ENCODE data around the gene KRTAP10-9. TPM values are rescaled to one million over a fixed set of nuclear protein-coding genes. Genes with fewer than 3 reads are reported as not detected.

Gene KRTAP10-9
- total and polyA plus RNA-seq, 5 donors = not detected

DNA sequence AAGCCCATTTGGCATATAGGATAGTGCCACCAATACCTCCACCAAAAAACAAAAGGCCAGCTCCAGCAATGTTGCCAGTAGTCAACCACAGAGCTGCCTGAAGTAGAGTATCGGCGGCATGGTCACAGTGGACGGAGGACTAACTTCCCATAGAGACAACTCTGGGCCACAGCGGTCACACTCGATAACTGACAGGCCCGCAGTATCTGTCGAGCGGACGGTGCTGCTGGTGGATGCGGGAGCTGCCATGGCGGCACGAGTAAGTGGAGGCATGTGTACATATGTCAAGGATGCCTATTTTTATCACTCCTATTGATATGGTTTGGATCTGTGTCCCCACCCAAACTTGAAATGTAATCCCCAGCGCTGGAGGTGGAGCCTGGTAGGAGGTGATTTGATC is 51.0 kb downstream of the KRTAP10-9 start:
- Histone ChIP-seq H3K4me1 (ENCODE audit: control insufficient read depth, insufficient read depth, low read length) (no peaks in the 10 kb centered on the region), H3K9me3 (ENCODE audit: control insufficient read depth, low read length) (no peaks in the 10 kb centered on the region), H3K4me3 (ENCODE audit: low read length) (no peak overlapping the region), H3K27ac (ENCODE audit: low read length) (no peak overlapping the region), H3K27me3 (ENCODE audit: control insufficient read depth, insufficient read depth) (peaks cover 2% of the 10 kb centered on the region)
- DNase-seq (no peak), ATAC-seq (no peak)
- intact Hi-C loops (cut with DNase I) = no loop called here
- WGBS = 88% methylated on average over 13 of the region's 13 CpGs

Other genes starting within 250 kb of the KRTAP10-9 start
- gene LRRC3, start 171.6 kb upstream of the KRTAP10-9 start, total RNA-seq = 1 to 10 TPM in 3 of 4 donors, under 1 TPM in 1; 0.89 to 1.1 (median 1.0) TPM
- gene LRRC3, start 171.6 kb upstream of the KRTAP10-9 start, polyA plus RNA-seq = 0.93 TPM
- not detected for gene KRTAP10-1, start 86.9 kb upstream of the KRTAP10-9 start, total RNA-seq
- not detected for gene KRTAP10-1, start 86.9 kb upstream of the KRTAP10-9 start, polyA plus RNA-seq
- not detected for gene KRTAP10-2, start 75.6 kb upstream of the KRTAP10-9 start, total RNA-seq
- 0.11 TPM for gene KRTAP10-2, start 75.6 kb upstream of the KRTAP10-9 start, polyA plus RNA-seq
- not detected for gene KRTAP10-3, start 68.3 kb upstream of the KRTAP10-9 start, total RNA-seq
- not detected for gene KRTAP10-3, start 68.3 kb upstream of the KRTAP10-9 start, polyA plus RNA-seq
- gene KRTAP10-4, start 53.4 kb upstream of the KRTAP10-9 start, total RNA-seq = not detected
- gene KRTAP10-4, start 53.4 kb upstream of the KRTAP10-9 start, polyA plus RNA-seq = not detected
- not detected for gene KRTAP10-5, start 46.5 kb upstream of the KRTAP10-9 start, total RNA-seq
- not detected for gene KRTAP10-5, start 46.5 kb upstream of the KRTAP10-9 start, polyA plus RNA-seq
- gene KRTAP10-6, start 34.6 kb upstream of the KRTAP10-9 start, total RNA-seq = not detected
- not detected for gene KRTAP10-6, start 34.6 kb upstream of the KRTAP10-9 start, polyA plus RNA-seq
- not detected for gene KRTAP10-7, start 26.5 kb upstream of the KRTAP10-9 start, total RNA-seq
- gene KRTAP10-7, start 26.5 kb upstream of the KRTAP10-9 start, polyA plus RNA-seq = not detected
- not detected for gene KRTAP10-8, start 15.0 kb upstream of the KRTAP10-9 start, total RNA-seq
- not detected for gene KRTAP10-8, start 15.0 kb upstream of the KRTAP10-9 start, polyA plus RNA-seq
- gene KRTAP10-10, start 10.3 kb downstream of the KRTAP10-9 start, total RNA-seq = not detected
- not detected for gene KRTAP10-10, start 10.3 kb downstream of the KRTAP10-9 start, polyA plus RNA-seq
- gene KRTAP10-11, start 19.3 kb downstream of the KRTAP10-9 start, total RNA-seq = not detected
- not detected for gene KRTAP10-11, start 19.3 kb downstream of the KRTAP10-9 start, polyA plus RNA-seq
- gene KRTAP12-4, start 27.6 kb downstream of the KRTAP10-9 start, total RNA-seq = not detected
- gene KRTAP12-4, start 27.6 kb downstream of the KRTAP10-9 start, polyA plus RNA-seq = not detected
- not detected for gene KRTAP12-3, start 30.8 kb downstream of the KRTAP10-9 start, total RNA-seq
- gene KRTAP12-3, start 30.8 kb downstream of the KRTAP10-9 start, polyA plus RNA-seq = not detected
- gene KRTAP12-2, start 39.8 kb downstream of the KRTAP10-9 start, total RNA-seq = not detected
- gene KRTAP12-2, start 39.8 kb downstream of the KRTAP10-9 start, polyA plus RNA-seq = not detected
- gene KRTAP12-1, start 55.1 kb downstream of the KRTAP10-9 start, total RNA-seq = not detected
- gene KRTAP12-1, start 55.1 kb downstream of the KRTAP10-9 start, polyA plus RNA-seq = not detected
- gene KRTAP10-12, start 70.1 kb downstream of the KRTAP10-9 start, total RNA-seq = not detected
- gene KRTAP10-12, start 70.1 kb downstream of the KRTAP10-9 start, polyA plus RNA-seq = not detected
- gene TSPEAR, start 84.5 kb downstream of the KRTAP10-9 start, total RNA-seq = 1 to 10 TPM in 3 of 4 donors, under 1 TPM in 1; 0.29 to 4.6 (median 1.3) TPM
- gene TSPEAR, start 84.5 kb downstream of the KRTAP10-9 start, polyA plus RNA-seq = 2.2 TPM
- gene UBE2G2, start 174.7 kb downstream of the KRTAP10-9 start, total RNA-seq = 10 to 100 TPM; 57.0 to 69.8 (median 64.7) TPM
- 39.6 TPM for gene UBE2G2, start 174.7 kb downstream of the KRTAP10-9 start, polyA plus RNA-seq
- gene SUMO3, start 191.0 kb downstream of the KRTAP10-9 start, total RNA-seq = 10 to 100 TPM; 74.4 to 87.8 (median 84.1) TPM
- gene SUMO3, start 191.0 kb downstream of the KRTAP10-9 start, polyA plus RNA-seq = 53.3 TPM
- 100 to 1,000 TPM; 192 to 206 (median 197) TPM for gene PTTG1IP, start 246.6 kb downstream of the KRTAP10-9 start, total RNA-seq
- 172 TPM for gene PTTG1IP, start 246.6 kb downstream of the KRTAP10-9 start, polyA plus RNA-seq